Ishikawa (cell line): ENCODE results near the gene USP1.

Experiments used
- CEBPB ChIP-seq: IDR thresholded peaks from 2 replicates; pipeline ENCODE4 v1.6.1; 2012
- CREB1 ChIP-seq: IDR thresholded peaks from 2 replicates; pipeline ENCODE4 v1.6.1; 2012; ENCODE audit warnings: low read depth
- EGR1 ChIP-seq: IDR thresholded peaks from 2 replicates; pipeline ENCODE4 v1.6.1; 2012
- EP300 ChIP-seq: IDR thresholded peaks from 2 replicates; pipeline ENCODE4 v1.6.1; 2012; ENCODE audit warnings: borderline replicate concordance
- NFIC ChIP-seq: IDR thresholded peaks from 2 replicates; pipeline ENCODE4 v1.6.1; 2012
- RAD21 ChIP-seq: IDR thresholded peaks from 2 replicates; pipeline ENCODE4 v1.6.1; 2012; ENCODE audit warnings: low read depth
- TAF1 ChIP-seq: IDR thresholded peaks from 2 replicates; pipeline ENCODE4 v1.6.1; 2012; ENCODE audit warnings: low read depth, mild to moderate bottlenecking
- TEAD4 ChIP-seq: IDR thresholded peaks from 2 replicates; pipeline ENCODE4 v1.6.1; 2012
- YY1 ChIP-seq: IDR thresholded peaks from 2 replicates; pipeline ENCODE4 v1.6.1; 2012; ENCODE audit warnings: low read depth
- ZBTB7A ChIP-seq: IDR thresholded peaks from 2 replicates; pipeline ENCODE4 v1.6.1; 2012; ENCODE audit warnings: low read depth
- TF ChIP-seq, protein P1 (sequence below): IDR thresholded peaks from 2 replicates; pipeline ENCODE4 v1.6.1; 2012
- TF ChIP-seq, protein P2 (sequence below): IDR thresholded peaks from 2 replicates; pipeline ENCODE4 v1.6.1; 2012
- TF ChIP-seq, protein P3 (sequence below): IDR thresholded peaks from 2 replicates; pipeline ENCODE4 v1.6.1; 2012; ENCODE audit warnings: low read depth, mild to moderate bottlenecking

DNA sequence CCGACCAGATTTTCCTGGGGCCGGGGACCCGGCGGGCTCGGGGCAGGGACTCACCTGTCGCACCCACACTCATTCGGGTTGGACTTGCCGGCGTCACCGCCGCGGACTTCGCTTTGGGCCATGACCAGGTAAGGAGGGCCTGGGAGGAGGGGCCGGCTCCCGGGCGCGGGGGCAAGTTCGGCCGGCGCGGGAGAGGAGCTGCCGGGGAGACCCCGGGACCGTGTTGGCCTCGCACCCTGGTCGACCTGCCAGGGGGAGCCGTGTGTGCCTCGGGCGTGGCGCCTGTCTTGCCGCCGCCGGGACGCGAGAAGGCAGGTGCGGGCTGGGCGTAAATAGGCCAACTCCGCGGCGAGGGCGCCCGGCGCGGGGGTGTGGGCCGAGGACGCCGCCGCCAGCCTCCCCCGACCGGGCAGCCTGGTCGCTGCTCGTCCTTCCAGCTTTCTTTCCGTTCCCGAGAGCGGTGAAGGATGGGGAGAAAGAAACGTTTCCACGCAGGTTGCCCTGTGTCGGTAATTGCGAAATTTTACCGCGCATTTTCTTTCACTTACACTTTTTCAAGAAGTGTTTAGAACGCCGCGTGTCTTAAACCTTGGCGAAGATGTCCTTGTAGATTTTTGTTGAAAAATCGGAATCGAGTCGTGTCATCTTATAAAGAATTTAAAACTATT, 558 bp downstream of the USP1 start:
- TF ChIP-seq EGR1, result 0 out of 2 replicates have a peak, but pooled peaks have one; percentile 14
- no peak for TF ChIP-seq ZBTB7A
- TF ChIP-seq YY1, result no peak
- TF ChIP-seq, protein P1, sequence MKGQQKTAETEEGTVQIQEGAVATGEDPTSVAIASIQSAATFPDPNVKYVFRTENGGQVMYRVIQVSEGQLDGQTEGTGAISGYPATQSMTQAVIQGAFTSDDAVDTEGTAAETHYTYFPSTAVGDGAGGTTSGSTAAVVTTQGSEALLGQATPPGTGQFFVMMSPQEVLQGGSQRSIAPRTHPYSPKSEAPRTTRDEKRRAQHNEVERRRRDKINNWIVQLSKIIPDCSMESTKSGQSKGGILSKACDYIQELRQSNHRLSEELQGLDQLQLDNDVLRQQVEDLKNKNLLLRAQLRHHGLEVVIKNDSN, result no peak
- TF ChIP-seq EP300, result 0 out of 2 replicates have a peak, but pooled peaks have one; percentile 2
- TF ChIP-seq TAF1, result no peak; the same call in 1 of the 2 replicates
- TF ChIP-seq, protein P2, sequence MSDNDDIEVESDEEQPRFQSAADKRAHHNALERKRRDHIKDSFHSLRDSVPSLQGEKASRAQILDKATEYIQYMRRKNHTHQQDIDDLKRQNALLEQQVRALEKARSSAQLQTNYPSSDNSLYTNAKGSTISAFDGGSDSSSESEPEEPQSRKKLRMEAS, result no peak; the same call in 1 of the 2 replicates
- TF ChIP-seq RAD21, result no peak
- no peak for TF ChIP-seq CREB1
- TF ChIP-seq, protein P3, sequence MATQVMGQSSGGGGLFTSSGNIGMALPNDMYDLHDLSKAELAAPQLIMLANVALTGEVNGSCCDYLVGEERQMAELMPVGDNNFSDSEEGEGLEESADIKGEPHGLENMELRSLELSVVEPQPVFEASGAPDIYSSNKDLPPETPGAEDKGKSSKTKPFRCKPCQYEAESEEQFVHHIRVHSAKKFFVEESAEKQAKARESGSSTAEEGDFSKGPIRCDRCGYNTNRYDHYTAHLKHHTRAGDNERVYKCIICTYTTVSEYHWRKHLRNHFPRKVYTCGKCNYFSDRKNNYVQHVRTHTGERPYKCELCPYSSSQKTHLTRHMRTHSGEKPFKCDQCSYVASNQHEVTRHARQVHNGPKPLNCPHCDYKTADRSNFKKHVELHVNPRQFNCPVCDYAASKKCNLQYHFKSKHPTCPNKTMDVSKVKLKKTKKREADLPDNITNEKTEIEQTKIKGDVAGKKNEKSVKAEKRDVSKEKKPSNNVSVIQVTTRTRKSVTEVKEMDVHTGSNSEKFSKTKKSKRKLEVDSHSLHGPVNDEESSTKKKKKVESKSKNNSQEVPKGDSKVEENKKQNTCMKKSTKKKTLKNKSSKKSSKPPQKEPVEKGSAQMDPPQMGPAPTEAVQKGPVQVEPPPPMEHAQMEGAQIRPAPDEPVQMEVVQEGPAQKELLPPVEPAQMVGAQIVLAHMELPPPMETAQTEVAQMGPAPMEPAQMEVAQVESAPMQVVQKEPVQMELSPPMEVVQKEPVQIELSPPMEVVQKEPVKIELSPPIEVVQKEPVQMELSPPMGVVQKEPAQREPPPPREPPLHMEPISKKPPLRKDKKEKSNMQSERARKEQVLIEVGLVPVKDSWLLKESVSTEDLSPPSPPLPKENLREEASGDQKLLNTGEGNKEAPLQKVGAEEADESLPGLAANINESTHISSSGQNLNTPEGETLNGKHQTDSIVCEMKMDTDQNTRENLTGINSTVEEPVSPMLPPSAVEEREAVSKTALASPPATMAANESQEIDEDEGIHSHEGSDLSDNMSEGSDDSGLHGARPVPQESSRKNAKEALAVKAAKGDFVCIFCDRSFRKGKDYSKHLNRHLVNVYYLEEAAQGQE, result no peak
- TF ChIP-seq CEBPB, result peak; percentile 84
- no peak for TF ChIP-seq NFIC
- no peak for TF ChIP-seq TEAD4
